Activated T-cell treated with anti-CD3 and anti-CD28 coated beads for 24 hours (primary cell): ENCODE data around the gene CLHC1.
"Not testable (repeated sequence)": the region's sequence is repeated elsewhere in the genome, so short reads cannot be mapped to it uniquely, and the experiment has no call there.

Experiments
- DNase-seq: peaks from one replicate; pipeline ENCODE4 v3.0.0-alpha.2; 2020; ENCODE audit warnings: low read depth

CLHC1 gene

DNA sequence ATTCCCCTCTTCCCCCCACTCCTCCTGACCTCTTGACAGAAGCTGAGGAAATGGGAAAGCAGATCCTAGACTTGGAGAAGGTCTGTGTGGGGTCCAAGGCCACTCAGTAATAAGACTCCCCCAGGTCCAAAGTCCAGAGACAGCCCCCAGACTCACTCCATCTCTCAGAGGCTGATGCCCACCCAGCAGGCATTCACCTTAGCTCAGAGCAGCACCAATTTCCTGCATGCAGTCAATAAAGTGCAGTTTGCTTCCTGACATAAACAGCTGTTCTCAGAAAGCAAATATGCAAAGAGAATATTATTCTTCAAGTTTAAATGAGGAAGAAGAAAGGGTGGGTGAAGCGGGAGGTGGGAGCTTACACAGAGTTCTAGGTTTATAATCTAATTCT lies 97.8 kb downstream of the CLHC1 start:
- DNase-seq: no peak

GRCh38 chr2:55133467-55134315 lies 98.4 kb downstream of the CLHC1 start:
- DNase-seq: peak; percentile 35

- DNase-seq: no peak
Observed at GRCh38 chr2:55130849-55131248, 101.2 kb downstream of the CLHC1 start.

DNA sequence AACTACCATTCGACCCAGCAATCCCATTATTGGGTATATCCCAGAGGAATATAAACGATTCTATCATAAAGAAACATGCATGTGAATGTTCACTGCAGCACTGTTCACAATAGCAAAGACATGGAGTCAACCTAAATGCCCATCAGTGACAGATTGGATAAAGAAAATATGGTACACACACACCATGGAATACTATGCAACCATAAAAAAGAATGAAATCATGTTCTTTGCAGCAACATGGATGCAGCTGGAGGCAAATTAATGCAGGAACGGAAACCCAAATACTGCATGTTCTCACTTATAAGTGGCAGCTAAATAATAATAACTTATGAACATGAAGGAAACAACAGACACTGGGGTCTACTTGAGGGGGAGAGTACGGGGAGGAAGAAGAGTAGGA lies 105.5 kb downstream of the CLHC1 start:
- not testable (repeated sequence) for DNase-seq
